HK-2 (cell line): Measurements from ENCODE around the gene FANCI.
"Not testable (repeated sequence)": the region's sequence is repeated elsewhere in the genome, so short reads cannot be mapped to it uniquely, and the experiment has no call there.

Experiments used
- DNase-seq: peaks from one replicate; pipeline ENCODE4 v3.0.0-alpha.2; 2018; ENCODE audit not compliant: unreplicated experiment

The FANCI gene

GRCh38 chr15:89225588-89225987, 18.2 kb upstream of the FANCI start:
- no peak for DNase-seq

- DNase-seq: no peak
Measured at GRCh38 chr15:89226359-89227221, 17.2 kb upstream of the FANCI start.

DNA sequence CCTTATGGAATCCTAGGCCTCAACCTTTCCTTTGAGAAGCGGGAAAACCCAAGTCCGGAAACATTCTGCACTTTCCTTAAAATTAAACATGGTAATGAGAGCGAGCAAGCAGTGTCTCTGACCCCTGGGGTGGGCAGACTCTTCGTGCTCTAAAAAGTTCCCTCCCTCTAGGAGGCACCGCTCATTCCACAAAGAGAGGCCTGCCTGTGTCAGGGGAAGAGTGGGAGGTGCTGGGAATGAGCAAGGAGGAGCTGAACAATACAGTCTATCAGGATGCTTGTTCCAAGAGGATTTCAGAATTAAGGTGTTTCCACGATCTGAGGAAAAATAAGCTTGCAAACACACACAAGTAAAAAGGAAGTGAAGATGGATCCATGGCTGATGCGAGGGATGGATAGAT, 16.4 kb upstream of the FANCI start:
- no peak for DNase-seq

DNA sequence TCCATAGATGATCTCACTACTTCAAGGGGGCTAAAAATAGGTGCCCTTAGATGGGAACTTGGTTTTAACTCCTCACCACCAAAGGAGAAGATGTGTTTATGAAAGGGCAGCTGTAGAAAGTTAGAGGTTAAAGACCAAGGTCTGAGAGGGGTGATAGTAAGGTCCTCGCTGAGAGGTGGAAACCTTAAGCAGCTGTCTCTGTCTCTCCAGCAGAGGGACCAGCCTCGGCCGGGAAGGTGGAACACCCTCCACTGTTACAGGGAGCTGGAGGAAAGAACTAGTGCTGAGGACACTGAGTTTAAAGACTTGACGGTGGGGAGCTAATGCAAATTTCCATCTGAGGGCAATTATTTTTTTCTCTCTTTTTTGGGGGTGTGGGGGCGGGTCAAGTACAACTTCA, 13.5 kb upstream of the FANCI start:
- DNase-seq: no peak

DNA sequence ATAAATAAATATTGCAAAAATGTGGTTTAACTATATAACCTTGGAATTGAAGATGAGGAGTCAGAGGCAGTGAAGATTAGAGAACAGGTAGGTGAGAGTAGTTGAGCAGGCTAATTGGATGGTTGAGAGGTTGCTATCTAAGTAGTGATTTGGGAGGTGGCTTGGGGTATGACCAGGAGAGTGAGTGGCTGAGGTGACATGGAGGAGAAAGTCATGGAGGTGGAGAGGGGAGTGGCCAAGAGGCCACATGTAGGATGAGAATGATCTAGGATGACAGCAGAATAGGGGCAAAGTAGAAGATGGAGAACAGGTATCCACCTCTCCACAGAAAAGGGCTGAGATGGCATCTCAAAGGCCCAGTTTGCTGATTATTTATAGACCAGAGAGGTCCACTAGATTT, 11.9 kb upstream of the FANCI start:
- no peak for DNase-seq

DNA sequence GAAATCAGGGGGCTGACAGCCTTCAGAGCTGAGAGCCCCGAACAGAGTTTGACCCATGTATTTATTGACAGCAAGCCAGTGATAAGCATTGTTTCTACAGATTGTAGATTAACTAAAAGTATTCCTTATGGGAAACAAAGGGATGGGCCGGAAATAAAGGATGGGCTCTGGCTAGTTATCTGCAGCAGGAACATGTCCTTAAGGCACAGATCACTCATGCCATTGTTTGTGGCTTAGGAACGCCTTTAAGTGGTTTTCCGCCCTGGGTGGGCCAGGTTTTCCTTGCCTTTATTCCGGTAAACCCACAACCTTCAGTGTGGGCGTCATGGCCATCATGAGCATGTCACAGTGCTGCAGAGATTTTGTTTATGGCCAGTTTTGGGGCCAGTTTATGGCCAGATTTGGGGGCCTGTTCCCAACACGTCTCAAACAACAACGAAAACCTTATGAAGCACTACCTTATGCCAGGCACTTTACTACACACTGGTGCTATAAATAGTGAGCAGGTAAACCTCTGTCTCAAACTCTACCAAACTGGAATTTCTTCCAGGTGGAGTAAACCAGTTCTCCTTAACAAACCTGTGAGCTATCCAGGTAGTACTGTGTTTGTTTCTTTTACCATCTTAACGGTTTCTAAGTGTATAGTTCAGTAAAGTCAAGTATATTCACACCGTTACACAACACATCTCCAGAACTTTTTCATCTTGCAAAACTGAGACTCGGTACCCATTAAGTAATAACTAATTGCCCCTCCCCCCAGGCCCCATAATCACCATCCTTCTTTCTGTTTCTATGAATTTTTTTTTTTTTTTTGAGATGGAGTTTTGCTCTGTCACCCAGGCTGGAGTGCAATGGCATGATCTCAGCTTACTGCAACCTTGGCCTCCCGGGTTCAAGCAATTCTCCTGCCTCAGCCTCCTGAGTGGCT, 3.6 kb upstream of the FANCI start:
- DNase-seq: not testable (repeated sequence)

DNA sequence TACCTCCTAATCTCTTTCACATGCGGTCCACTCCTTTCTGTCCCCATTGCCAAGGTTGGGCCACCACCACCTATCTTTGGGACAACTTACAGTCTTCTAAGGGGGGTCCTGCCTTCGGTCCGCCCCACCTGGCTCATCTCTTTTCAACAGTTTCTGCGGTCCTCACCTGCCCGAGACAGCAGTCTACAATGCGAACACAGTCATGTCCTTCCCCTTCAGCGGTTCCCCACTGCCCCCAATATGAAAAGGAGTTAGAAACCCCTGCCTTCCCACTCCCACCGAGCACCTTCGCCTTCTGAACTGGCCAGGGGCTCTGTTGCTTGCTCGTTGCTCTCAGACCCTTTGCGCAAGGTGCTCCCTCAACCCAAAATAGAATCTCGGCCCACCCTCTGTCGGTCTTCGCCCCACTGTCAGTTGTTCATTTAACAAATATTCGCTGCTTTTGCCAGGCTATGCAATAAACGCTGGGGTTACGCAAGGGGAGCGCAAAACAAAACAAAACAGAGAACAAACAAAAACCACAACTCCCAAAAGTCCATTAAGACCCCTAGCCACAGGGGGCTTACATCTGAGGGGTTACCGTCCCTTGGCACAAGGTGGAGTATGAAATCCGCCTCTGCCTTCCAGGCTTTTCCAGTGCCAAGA, 611 bp upstream of the FANCI start:
- DNase-seq: no peak

GRCh38 chr15:89244574-89244903, 760 bp downstream of the FANCI start:
- DNase-seq: no peak

DNA sequence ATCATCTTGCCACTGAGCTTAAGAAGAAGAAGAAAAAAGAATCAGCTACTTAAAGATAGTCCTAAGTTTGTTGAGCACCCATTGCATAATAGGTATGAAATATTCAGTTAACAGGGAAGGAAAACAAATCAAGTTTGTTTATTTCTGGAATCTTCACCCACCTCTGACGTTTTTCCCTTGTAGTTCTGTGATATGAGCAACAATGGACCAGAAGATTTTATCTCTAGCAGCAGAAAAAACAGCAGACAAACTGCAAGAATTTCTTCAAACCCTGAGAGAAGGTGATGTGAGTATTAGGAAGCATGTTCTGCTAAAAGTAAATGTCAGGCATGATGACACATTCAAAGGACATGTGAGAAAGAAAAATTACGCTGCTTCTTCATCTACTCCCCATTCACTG, 3.7 kb downstream of the FANCI start:
- no peak for DNase-seq

DNA sequence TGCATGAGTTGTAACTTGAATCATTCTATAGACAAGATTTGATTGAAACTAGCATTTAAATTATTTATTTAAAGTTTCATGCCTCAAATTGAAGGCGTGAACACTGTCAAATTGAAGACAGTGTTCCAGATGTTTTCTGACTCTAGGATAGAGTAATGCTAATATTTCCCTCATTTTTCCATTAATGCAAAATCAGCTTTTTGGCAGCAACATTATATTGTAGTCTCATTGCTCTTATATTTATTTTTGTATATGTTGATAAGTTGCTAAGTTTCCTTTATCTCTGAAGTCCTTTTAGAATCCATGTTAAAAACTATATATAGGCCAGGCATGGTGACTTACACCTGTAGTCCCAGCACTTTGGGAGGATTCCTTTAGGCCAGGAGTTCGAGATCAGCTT, 4.8 kb downstream of the FANCI start:
- DNase-seq: no peak

GRCh38 chr15:89250142-89250541, 6.4 kb downstream of the FANCI start:
- not testable (repeated sequence) for DNase-seq

- not testable (repeated sequence) for DNase-seq
Measured at GRCh38 chr15:89277281-89277680, 33.5 kb downstream of the FANCI start.

- DNase-seq: no peak
Measured at GRCh38 chr15:89278307-89278706, 34.5 kb downstream of the FANCI start.

- DNase-seq: no peak
Measured at GRCh38 chr15:89282631-89283030, 38.9 kb downstream of the FANCI start.

DNA sequence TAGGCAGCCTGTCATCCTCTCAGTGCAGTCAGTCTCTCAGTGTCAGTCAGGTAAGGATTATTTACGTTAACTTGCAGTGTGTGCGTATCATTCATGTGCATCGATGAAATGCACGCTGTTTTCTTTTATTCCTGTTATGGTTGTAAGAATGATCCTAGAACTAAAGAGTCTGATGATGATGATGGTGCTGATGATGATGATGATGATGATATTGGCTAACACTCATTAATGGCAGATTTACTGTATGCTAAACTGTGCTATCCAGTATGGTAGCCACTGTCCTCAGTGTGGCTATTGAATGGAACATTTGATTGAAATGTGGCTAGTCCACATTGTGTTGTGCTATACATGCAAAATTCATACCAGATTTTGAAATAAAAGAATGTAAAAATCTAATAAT, 39.4 kb downstream of the FANCI start:
- DNase-seq: no peak

DNA sequence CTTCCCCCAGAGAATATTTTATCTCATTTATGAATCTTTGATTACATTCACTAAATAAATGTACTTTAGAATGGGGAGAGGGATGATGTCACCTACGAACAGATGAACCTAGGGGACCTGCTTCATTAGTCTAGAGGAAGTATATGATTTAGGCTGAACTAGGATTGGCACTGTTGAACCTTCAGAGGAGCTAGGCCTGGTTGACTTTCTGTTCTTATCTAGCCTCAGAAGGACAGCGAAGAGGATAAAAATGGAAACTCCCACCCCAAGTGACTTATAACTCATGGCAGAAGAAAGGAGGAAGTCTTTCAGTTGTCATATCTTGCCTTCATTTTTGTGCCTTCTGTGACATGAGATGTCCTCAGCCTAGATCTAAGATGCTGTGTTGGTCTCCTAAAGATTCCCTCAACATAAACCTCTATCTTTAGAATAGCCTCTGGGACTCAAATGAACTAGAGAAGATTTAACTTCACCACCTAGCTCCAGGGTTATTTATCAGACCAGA, 48.2 kb downstream of the FANCI start:
- no peak for DNase-seq

- no peak for DNase-seq
Measured at GRCh38 chr15:89293012-89293411, 49.2 kb downstream of the FANCI start.

GRCh38 chr15:89299896-89300295, 56.1 kb downstream of the FANCI start:
- DNase-seq: no peak

DNA sequence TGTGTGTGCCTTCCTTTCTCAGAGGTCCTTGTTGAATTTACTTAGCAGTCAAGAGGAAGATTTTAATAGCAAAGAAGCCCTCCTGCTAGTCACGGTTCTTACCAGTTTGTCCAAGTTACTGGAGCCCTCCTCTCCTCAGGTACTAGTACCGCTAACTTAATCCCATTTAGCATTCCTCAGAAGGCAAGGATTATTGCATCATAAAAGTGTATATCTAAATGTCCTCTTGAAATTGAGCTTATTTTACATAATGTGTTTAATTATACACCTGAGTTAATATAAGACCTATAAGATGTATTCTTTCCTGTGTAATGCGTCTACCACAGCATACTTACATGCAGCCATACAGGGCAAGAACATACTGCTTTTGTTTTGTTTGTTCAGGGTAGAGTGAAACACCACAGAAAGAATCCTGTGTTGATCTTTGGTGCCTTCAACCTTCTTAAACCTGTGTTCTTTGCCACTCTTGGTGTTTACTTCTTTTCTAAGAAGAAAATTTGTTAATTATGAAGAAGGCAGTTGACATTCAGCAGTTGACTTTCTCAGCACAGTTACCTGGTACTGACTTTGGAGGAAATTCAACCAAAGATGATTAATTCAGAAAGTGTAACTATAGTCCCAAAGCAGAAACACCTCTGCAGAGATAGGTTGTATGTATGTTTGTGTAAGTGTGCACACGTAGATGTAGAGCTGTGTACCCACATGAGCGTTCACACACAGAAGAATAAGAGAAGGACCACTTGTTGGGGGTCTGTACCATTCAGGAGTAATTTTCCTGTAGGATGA, 57.7 kb downstream of the FANCI start:
- DNase-seq: no peak

GRCh38 chr15:89303986-89304385, 60.2 kb downstream of the FANCI start:
- DNase-seq: no peak

DNA sequence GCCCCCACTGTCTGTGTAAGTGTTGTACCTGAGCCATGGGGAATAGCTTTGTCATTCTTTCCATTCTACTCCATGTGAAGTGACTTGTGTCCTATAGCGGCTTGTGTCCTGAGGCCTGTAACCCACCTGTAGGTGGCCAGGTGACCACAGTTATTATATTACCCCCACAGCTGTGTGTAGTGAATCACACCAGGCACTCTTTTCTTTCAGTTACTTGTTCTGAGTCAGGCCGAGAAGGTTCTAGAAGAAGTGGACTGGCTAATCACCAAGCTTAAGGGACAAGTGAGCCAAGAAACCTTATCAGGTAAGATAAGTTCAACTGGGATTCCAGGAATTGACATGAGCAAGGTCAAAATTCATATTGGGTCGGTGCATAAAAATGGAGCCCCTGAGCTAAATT, 61.6 kb downstream of the FANCI start:
- no peak for DNase-seq
